HG02981 (cell line): ENCODE results near the gene CFTR.

Experiments used
- ATAC-seq: cut with Tn5 transposase; IDR thresholded peaks from one replicate; pipeline ENCODE4 v1.9.1; 2021; ENCODE audit warnings: mild to moderate bottlenecking, moderate library complexity; ENCODE audit not compliant: unreplicated experiment

Gene CFTR

DNA sequence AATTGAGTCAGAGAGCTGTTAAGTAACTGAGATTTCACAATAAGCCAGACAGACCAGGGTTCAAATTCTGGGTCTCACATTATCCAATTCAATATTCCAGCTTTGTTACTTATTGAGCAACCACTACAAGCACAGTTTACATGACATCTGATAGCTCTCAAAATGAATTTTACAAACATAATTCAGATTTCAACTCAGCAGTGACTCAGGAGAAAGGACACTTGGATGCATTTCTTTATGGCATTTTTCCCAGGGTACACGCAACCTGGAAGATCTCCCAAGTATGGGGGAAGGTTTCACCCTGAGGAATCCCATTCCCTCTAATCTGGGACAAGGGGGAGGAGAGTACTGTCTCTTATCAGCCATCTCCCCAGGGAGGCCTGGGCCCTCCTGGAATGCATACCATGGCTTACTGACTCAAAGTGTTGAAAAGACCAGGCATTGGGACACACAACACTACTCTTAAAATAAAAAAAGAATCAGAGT, 102.4 kb downstream of the CFTR start:
- no peak for ATAC-seq

DNA sequence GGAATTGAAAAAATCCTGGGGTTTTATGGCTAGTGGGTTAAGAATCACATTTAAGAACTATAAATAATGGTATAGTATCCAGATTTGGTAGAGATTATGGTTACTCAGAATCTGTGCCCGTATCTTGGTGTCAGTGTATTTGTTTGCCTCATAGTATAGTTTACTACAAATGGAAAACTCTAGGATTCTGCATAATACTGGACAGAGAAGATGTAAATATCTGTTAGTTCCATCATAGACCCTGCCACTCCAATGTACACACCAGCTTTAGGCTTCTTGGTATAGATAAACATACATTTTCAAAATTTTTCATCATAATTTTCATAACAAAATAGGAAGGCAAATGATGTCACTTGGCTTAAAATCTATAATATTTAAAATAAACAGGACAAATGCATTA, 108.1 kb downstream of the CFTR start:
- no peak for ATAC-seq

DNA sequence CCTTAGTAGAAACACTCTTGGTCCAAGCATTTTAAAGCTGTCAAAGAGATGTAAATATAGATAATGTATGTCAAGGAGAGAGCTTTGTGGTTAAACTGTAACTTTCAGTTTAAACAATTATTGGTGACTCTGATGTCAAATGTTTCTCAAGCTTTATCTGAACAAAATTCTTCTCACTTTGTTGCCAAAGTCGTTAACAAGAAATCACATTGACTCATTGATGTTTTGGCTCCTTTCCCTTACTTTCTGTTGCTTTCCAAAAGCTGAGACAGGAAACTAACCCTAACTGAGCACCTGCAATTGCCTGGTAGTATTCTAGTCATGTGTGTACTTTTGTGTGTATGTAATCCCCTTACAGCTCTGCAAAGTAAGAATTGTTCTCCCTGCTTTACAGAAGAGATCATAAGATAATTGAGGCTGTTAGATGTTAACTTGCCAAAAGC, 108.5 kb downstream of the CFTR start:
- no peak for ATAC-seq

DNA sequence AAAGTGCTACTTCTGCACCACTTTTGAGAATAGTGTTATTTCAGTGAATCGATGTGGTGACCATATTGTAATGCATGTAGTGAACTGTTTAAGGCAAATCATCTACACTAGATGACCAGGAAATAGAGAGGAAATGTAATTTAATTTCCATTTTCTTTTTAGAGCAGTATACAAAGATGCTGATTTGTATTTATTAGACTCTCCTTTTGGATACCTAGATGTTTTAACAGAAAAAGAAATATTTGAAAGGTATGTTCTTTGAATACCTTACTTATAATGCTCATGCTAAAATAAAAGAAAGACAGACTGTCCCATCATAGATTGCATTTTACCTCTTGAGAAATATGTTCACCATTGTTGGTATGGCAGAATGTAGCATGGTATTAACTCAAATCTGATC, 110.4 kb downstream of the CFTR start:
- ATAC-seq = no peak

DNA sequence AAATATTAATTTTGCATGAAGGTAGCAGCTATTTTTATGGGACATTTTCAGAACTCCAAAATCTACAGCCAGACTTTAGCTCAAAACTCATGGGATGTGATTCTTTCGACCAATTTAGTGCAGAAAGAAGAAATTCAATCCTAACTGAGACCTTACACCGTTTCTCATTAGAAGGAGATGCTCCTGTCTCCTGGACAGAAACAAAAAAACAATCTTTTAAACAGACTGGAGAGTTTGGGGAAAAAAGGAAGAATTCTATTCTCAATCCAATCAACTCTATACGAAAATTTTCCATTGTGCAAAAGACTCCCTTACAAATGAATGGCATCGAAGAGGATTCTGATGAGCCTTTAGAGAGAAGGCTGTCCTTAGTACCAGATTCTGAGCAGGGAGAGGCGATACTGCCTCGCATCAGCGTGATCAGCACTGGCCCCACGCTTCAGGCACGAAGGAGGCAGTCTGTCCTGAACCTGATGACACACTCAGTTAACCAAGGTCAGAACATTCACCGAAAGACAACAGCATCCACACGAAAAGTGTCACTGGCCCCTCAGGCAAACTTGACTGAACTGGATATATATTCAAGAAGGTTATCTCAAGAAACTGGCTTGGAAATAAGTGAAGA, 112.3 kb downstream of the CFTR start:
- ATAC-seq = no peak

DNA sequence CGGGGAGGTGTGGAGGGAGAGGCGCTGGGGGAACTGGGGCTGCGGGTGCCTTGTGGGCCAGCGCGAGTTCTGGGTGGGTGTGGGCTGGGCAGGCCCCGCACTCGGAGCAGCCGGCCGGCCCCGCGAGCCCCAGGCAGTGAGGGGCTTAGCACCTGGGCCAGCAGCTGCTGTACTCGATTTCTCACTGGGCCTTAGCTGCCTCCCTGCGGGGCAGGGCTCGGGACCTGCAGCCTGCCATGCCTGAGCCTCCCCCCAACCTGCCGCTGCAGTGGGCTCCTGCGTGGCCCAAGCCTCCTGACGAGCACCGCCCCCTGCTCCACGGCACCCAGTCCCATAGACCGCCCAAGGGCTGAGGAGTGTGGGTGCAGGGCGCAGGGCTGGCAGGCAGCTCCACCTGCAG, 116.3 kb downstream of the CFTR start:
- no peak for ATAC-seq

DNA sequence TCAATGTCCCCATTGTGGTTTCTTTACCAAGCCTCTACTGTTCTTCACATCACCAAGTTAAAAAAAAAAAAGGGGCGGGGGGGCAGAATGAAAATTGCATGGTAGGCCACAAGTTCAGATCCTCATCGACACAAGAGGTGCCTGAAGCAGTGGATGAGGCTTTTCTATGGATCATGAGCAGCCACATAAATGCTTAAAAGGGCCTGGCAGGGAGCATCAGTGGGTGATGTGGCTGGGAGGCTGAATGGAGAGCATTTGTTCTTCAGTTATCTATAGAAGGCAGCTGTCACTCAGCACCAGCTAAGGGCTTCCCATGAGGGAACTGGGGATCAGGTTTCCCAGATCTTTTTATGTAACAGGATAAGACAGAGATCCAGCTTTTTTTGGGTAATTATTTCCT, 117.9 kb downstream of the CFTR start:
- ATAC-seq = no peak

DNA sequence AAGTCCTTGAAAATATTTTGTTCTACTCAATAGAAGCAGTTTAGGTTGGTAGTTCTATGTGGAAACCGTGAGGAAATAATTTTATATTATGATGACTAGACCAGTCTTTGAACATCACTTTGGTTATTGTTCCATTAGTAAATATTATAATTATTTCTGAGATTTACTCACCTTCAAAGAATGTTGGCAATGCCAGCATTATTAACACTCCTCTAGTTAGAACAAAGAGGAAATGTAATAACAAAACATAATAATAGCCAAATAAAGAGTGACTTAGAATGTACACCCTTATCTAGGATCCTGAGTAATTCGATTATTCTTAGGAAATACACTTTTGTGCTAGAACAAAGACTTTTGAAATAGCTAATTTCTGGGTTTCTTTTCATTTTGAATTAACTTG, 121.1 kb downstream of the CFTR start:
- ATAC-seq = no peak

DNA sequence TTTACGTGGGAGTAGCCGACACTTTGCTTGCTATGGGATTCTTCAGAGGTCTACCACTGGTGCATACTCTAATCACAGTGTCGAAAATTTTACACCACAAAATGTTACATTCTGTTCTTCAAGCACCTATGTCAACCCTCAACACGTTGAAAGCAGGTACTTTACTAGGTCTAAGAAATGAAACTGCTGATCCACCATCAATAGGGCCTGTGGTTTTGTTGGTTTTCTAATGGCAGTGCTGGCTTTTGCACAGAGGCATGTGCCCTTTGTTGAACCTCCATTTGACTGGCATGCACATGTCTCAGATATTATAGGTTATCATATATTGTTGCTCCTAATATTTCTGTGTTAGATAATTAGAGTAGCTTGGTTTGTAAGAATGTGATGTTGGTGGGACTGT, 123.8 kb downstream of the CFTR start:
- ATAC-seq = no peak

DNA sequence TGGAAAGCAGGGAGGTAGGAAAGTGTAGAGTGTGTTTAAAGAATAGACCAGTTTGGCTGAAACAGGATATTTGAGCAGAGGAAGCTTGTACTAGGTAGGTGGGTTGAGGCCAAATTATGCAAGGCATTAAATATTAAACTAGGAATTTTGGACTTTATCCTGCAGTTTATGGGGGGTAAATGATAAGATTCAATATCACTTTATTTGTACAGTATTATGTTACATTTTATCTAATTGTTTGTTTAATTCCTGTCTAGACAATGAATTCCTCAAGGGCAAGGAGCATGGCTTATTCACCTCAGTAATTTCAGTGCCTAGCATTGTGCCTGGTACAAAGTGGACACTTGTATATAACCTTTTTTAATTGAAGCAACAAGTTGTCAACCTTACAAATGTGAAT, 125.9 kb downstream of the CFTR start:
- no peak for ATAC-seq

DNA sequence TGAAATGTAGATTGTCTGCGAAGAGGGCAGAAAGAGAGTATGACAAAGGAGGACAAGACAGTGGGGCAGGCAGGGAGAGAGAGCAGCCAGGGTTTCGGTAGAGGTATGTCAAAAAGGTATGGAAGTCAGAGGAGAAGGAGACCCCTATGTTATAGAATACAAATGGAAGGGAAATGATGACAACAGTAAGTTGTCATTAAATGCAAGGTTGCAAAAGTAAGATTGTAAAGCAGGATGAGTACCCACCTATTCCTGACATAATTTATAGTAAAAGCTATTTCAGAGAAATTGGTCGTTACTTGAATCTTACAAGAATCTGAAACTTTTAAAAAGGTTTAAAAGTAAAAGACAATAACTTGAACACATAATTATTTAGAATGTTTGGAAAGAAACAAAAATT, 126.3 kb downstream of the CFTR start:
- no peak for ATAC-seq

DNA sequence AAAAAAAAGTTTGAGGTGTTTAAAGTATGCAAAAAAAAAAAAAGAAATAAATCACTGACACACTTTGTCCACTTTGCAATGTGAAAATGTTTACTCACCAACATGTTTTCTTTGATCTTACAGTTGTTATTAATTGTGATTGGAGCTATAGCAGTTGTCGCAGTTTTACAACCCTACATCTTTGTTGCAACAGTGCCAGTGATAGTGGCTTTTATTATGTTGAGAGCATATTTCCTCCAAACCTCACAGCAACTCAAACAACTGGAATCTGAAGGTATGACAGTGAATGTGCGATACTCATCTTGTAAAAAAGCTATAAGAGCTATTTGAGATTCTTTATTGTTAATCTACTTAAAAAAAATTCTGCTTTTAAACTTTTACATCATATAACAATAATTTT, 130.6 kb downstream of the CFTR start:
- no peak for ATAC-seq

DNA sequence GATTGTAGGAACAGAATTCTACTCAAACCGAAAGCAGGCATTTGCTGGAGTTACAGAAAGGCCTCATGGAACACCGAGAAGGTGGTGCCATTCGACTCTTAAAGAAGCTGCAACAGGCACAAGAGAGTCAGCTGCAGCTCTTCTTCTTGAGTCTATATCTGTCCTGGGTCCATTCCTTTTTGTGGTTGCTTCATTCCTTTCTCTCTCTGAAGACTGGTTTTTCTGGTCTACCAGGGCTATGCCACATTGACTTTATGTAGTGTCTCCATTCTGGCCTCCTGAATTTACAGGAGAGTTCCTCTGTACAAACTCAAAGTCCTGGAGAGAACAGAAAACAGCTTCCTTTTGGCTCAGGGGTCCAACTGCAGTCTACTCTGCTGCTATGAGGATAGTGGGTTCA, 132.8 kb downstream of the CFTR start:
- no peak for ATAC-seq

DNA sequence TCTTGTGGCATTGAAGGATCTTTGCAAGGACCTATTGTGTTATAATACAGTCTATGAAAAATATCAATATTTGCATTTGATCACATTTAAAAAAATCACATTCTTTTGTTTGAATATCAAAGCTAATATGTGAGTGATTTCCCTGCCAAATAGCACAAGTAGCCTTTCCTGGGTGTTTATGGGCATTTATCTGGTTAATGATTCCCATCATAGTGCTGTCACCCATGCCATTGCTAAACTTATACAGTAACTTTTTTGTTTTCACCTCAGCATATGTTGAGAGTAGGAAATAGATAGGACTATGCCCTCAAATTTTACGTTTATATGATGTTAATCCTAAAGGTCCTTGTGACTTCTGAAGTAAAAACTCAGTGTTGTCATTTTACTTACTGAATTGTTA, 136.9 kb downstream of the CFTR start:
- ATAC-seq = no peak

DNA sequence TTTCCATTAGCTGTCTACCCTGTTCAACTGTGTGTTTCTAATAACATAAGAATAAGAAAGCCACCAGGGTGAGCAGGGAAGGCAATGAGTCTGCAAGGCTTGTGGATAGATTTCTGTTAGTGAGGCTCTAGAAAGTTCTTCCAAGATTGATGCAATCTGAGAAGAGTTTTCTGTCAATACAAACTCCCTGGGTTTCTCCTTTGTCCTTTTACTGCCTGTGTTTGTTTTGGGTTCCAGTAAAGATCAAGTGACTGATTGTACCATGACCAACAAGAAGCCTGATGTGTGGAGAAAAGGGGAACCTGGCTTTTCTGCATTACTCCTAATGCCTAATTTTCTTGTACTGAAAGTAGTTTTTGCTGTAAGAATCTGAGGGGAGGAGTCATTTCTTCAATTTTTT, 139.9 kb downstream of the CFTR start:
- ATAC-seq = no peak

DNA sequence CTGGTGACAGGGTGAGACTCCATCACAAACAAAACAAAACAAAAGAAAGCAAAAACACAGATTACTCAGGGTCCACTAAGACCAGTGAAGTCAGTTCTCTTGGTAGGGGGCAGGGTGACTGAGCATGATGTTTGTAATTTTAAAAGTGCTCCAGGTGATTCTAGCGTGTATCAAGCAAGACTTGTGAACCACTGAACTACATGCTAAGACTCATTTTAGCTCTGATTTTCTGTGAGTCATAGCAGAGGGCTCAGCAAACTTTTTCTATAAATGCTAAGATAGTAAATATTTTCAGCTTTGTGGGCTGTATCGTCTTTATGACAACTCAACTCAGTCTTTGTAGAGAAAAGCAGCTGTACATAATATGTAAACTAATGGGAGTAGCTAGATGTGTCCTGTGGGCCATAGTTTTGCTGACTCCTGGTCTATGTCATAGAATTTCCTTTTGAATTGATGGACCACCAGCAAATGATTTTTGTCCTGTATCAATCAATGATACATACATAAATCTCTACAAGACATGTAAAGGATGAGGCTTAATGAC, 141.3 kb downstream of the CFTR start:
- ATAC-seq = no peak

DNA sequence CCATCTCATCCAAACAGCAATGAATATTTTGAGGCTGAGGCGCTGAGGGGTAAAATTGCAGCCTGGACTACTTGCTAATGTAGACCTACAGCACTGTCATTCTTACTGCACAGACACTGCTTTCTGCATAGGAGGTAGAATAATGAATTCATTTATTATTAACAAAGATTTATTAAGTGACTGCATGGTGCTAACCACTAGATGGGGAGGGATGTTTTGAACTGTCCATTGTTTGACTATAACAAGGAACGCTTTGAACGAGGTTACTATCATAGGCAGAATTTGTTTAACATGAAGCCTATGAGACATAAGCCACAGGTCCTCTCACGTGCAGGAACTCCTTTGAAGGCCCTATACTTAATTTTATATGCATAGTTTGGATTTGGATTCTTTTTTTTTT, 143.8 kb downstream of the CFTR start:
- ATAC-seq = no peak

DNA sequence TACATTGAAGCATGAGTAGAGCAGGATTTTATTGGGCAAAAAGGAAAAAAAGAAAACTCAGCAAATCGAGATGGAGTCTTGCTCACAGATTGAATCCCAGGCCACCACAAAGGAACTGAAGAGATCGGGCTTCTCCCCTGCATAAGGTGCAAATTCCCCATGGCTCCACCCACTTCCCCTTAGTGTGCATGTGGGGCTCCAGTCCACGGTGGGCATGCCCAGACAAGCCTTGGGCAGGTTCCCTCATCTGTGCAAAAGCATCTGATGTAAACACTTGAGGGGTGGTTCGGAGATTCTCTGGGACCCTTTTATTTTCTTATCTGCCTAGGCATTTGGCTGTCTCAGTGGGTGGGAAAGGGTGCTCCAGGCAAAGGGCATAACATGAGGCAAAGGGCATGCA, 150.7 kb downstream of the CFTR start:
- ATAC-seq = no peak

DNA sequence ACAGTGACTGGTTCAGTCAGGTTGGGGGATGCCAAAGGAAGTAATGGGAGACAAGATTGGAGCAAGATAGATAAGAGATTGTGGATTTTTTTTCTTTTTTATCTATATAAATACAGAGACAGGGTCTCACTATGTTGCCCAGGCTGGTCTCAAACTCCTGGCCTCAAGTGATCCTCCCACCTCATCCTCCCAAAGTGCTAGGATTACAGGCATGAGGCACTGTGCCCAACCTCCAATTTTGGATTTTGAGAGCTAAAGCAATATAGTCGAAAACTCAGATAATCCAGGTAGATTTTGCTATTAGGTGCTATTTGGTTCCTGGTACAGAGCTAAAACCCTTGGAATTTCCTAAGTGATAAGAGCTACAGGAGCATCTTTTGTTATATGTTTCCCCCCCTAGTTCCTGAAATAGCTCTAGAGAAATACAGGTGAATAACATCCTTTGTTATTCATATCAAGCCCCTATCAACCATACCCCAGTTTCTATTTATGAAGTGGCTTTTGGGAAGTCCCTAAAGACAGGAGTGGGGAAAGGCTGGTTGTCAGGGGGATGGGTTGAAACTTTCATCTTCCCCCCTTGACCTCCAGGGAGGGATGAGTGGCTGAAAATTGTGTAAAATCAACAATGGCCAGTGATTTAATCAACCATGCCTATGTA, 151.2 kb downstream of the CFTR start:
- ATAC-seq = no peak

DNA sequence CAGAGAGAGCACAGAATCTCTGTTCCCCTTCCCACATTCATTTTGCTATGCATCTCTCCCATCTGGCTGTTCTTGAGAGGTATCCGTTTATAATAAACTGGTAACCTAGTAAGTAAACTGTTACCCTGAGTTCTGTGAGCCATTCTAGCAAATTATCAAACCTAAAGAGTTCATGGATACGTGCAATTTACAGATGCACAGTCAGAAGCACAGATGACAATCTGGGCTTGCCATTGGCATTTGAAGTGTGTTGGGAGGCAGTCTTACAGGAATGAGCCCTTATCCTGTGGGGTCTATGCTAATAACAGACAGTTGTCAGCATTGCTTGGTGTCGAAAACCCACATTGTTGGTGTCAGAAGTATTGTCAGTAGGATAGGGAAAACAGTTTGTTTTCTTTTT, 151.8 kb downstream of the CFTR start:
- ATAC-seq = no peak

DNA sequence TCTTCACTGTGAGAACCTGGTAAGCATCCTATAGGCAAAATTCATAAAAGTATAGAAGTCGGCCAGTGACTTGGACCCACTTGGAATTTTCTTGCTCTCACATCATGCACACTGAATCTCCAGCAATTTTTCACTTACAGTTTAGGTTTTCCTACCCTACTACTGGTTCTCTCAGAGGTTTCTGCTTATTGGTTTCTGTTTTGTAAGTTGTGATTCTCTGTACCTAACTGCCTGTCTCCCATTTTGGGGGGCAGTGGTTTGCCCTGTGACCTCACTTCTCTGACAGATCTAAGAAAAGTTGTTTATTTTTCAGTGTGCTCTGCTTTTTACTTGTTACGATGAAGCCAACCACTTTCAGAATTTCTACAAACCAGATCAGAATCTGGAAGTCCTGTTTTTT, 158.1 kb downstream of the CFTR start:
- ATAC-seq = no peak

DNA sequence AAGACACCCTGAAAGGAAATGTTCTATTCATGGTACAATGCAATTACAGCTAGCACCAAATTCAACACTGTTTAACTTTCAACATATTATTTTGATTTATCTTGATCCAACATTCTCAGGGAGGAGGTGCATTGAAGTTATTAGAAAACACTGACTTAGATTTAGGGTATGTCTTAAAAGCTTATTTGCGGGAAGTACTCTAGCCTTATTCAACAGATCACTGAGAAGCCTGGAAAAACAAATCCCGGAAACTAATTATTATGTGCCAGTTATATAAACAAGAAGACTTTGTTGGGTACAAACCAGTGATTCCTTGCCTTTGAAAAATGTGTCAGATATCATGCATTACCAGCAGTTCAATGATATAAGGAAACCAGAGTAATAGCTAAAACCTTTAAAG, 160.1 kb downstream of the CFTR start:
- no peak for ATAC-seq

DNA sequence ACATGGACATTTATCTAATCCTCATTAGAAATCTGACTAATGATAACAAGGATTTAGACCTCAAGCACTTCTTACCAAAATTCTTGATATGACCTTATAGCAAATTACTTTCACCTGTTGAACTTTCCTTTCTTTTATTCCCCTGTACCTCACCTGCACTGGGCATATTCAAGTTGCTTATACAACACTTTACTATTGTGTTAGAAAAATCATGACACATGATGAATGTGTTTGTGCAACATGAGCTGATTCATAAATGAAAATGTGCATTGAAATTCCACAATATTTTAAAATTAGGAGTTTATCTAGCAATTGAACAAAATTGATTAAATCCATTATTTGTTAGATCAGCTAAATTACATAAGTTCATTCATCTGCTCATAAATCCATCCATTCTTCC, 160.6 kb downstream of the CFTR start:
- ATAC-seq = no peak
